H1 (cell line): ENCODE data around the gene SPOCK2. TPM values are rescaled to one million over a fixed set of nuclear protein-coding genes. Genes with fewer than 3 reads are reported as not detected.

Experiments
- CTCF ChIA-PET: fragments of 300-600 bp; sonication (Branson Sonifier 250); formaldehyde crosslinking; loops from one replicate; lab custom pipeline; 2021; ENCODE audit not compliant: partially characterized antibody; lab: Charles Lee
- POLR2A ChIA-PET: fragments of 300-600 bp; sonication (Branson Sonifier 250); formaldehyde crosslinking; loops from one replicate; lab custom pipeline; 2021; ENCODE audit warnings: inconsistent platforms; ENCODE audit not compliant: partially characterized antibody; lab: Charles Lee
- DNase-seq, 2 experiments: peaks; one replicate each; pipeline versions ENCODE4 v3.0.0 to v3.0.0-alpha.2; 2010 to 2022; ENCODE audit warnings: low spot score in 2 of 2, low read depth in 1 of 2, mixed read lengths in 1 of 2
- FAIRE-seq: peaks from 2 replicates; lab custom pipeline; 2011; peaks lifted over from hg19 to GRCh38; lab: Jason Lieb, UNC
- H2AFZ ChIP-seq: 2 replicates; pipeline ENCODE4 v1.8.1; 2012; ENCODE audit warnings: low read length, inconsistent platforms
- H2AK5ac ChIP-seq: 2 replicates; pipeline ENCODE4 v1.6.1; 2013; ENCODE audit warnings: low read depth, low read length
- H2BK120ac ChIP-seq: replicated peaks from 2 replicates; pipeline ENCODE3; 2013; ENCODE audit warnings: low read depth, low read length, inconsistent platforms
- H2BK12ac ChIP-seq: 2 replicates; pipeline ENCODE4 v1.6.1; 2013; ENCODE audit warnings: low read depth, low read length
- H2BK15ac ChIP-seq: 2 replicates; pipeline ENCODE4 v1.6.1; 2013; ENCODE audit warnings: low read length
- H2BK20ac ChIP-seq: 2 replicates; pipeline ENCODE4 v1.6.1; 2013; ENCODE audit warnings: low read length
- H2BK5ac ChIP-seq: 2 replicates; pipeline ENCODE4 v1.6.1; 2013; ENCODE audit warnings: low read depth, low read length
- H3K14ac ChIP-seq: 2 replicates; pipeline ENCODE4 v1.6.1; 2013; ENCODE audit warnings: inconsistent platforms; ENCODE audit not compliant: insufficient read length
- H3K18ac ChIP-seq: 2 replicates; pipeline ENCODE4 v1.6.1; 2013; ENCODE audit warnings: low read length; ENCODE audit errors: extremely low read depth
- H3K23ac ChIP-seq: 2 replicates; pipeline ENCODE4 v1.6.1; 2013; ENCODE audit warnings: inconsistent platforms; ENCODE audit not compliant: insufficient read length
- H3K23me2 ChIP-seq: 2 replicates; pipeline ENCODE4 v1.6.1; 2013; ENCODE audit warnings: low read depth, low read length
- H3K27ac ChIP-seq: 2 replicates; pipeline ENCODE4 v1.6.1; 2011; ENCODE audit warnings: low read depth, low read length, inconsistent platforms
- H3K27me3 ChIP-seq, 4 experiments: replicated peaks in 1 of 4; 1 replicate in 1 of 4; 2 replicates in 3 of 4; pipeline versions ENCODE4 v1.6.1 to v1.8.1; 2011 to 2013; ENCODE audit warnings: low read length in 3 of 4, mild to moderate bottlenecking in 3 of 4, inconsistent platforms in 2 of 4, mixed read lengths in 2 of 4, moderate library complexity in 1 of 4; ENCODE audit not compliant: control insufficient read depth in 3 of 4, insufficient read depth in 3 of 4; ENCODE audit errors: extremely low read depth in 1 of 4
- H3K36me3 ChIP-seq, 4 experiments: 2 replicates each; pipeline versions ENCODE4 v1.6.1 to v1.8.1; 2011 to 2013; ENCODE audit warnings: mild to moderate bottlenecking in 4 of 4, low read length in 3 of 4, moderate library complexity in 2 of 4, control low read depth in 1 of 4, inconsistent platforms in 1 of 4; ENCODE audit not compliant: insufficient read depth in 4 of 4, control insufficient read depth in 2 of 4
- H3K4ac ChIP-seq: replicated peaks from 2 replicates; pipeline ENCODE3; 2013; ENCODE audit warnings: low read length, low read depth, mixed read lengths, inconsistent platforms; ENCODE audit not compliant: insufficient read length
- H3K4me1 ChIP-seq, 4 experiments: replicated peaks in 1 of 4; 1 replicate in 1 of 4; 2 replicates in 3 of 4; pipeline versions ENCODE4 v1.6.1 to v1.8.1; 2011 to 2013; ENCODE audit warnings: low read length in 3 of 4, inconsistent platforms in 2 of 4, mixed read lengths in 1 of 4; ENCODE audit not compliant: insufficient read depth in 4 of 4, control insufficient read depth in 3 of 4
- H3K4me2 ChIP-seq, 2 experiments: 2 replicates each; pipeline versions ENCODE4 v1.6.1 to v1.8.1; 2011 to 2013; ENCODE audit warnings: low read depth in 2 of 2, low read length in 2 of 2, control low read depth in 1 of 2, inconsistent platforms in 1 of 2, mild to moderate bottlenecking in 1 of 2; ENCODE audit not compliant: insufficient read depth in 1 of 2
- H3K4me3 ChIP-seq, 4 experiments: fragments of 200-600, 300-600 bp in 1 of 4; sonication (generic), shearing (Covaris generic), sonication (Bioruptor Twin) in 1 of 4; 2 replicates each; pipeline versions ENCODE4 v1.5.1 to v1.8.1; 2011 to 2016; ENCODE audit warnings: low read length in 4 of 4, low read depth in 3 of 4, control low read depth in 2 of 4, inconsistent platforms in 2 of 4, mild to moderate bottlenecking in 2 of 4, mixed read lengths in 1 of 4, moderate library complexity in 1 of 4; ENCODE audit not compliant: insufficient read depth in 2 of 4; ENCODE audit errors: extremely low read depth in 1 of 4
- H3K56ac ChIP-seq: replicated peaks from 2 replicates; pipeline ENCODE3; 2013; ENCODE audit warnings: low read depth, mild to moderate bottlenecking, mixed read lengths, low read length, inconsistent platforms; ENCODE audit not compliant: insufficient read length
- H3K79me1 ChIP-seq: 2 replicates; pipeline ENCODE4 v1.6.1; 2013; ENCODE audit warnings: low read depth, low read length, control low read depth
- H3K79me2 ChIP-seq, 2 experiments: 2 replicates each; pipeline versions ENCODE4 v1.6.1 to v1.8.1; 2012 to 2013; ENCODE audit warnings: low read length in 2 of 2, mild to moderate bottlenecking in 2 of 2, inconsistent platforms in 1 of 2; ENCODE audit not compliant: insufficient read depth in 2 of 2, control insufficient read depth in 1 of 2
- H3K9ac ChIP-seq, 4 experiments: replicated peaks in 1 of 4; 1 replicate in 1 of 4; 2 replicates in 3 of 4; pipeline versions ENCODE4 v1.6.1 to v1.8.1; 2011 to 2013; ENCODE audit warnings: low read depth in 3 of 4, low read length in 3 of 4, control low read depth in 2 of 4, mild to moderate bottlenecking in 2 of 4, moderate library complexity in 2 of 4, inconsistent platforms in 1 of 4; ENCODE audit errors: extremely low read depth in 1 of 4
- H3K9me3 ChIP-seq, 2 experiments: 2 replicates each; pipeline versions ENCODE4 v1.6.1 to v1.8.1; 2012 to 2013; ENCODE audit warnings: mild to moderate bottlenecking in 2 of 2, moderate library complexity in 2 of 2, control low read depth in 1 of 2, inconsistent platforms in 1 of 2, low read depth in 1 of 2, low read length in 1 of 2, mixed read lengths in 1 of 2; ENCODE audit not compliant: insufficient read depth in 2 of 2
- H4K20me1 ChIP-seq, 2 experiments: replicated peaks in 1 of 2; 2 replicates each; pipeline versions ENCODE3 to v1.8.1; 2011 to 2013; ENCODE audit warnings: inconsistent platforms in 2 of 2, low read length in 2 of 2, mild to moderate bottlenecking in 1 of 2; ENCODE audit not compliant: insufficient read depth in 2 of 2, control insufficient read depth in 1 of 2
- H4K5ac ChIP-seq: 2 replicates; pipeline ENCODE4 v1.6.1; 2013; ENCODE audit warnings: low read length, low read depth, mixed read lengths, inconsistent platforms; ENCODE audit not compliant: insufficient read length
- H4K8ac ChIP-seq: 2 replicates; pipeline ENCODE4 v1.8.0; 2013; ENCODE audit warnings: mild to moderate bottlenecking, moderate library complexity, low read length, inconsistent platforms; ENCODE audit not compliant: insufficient read depth; ENCODE audit errors: extremely low read depth
- H4K91ac ChIP-seq: replicated peaks from 2 replicates; pipeline ENCODE3; 2013; ENCODE audit warnings: low read length, mixed read lengths, inconsistent platforms; ENCODE audit not compliant: insufficient read length
- CEBPB ChIP-seq: IDR thresholded peaks from 2 replicates; pipeline ENCODE4 v1.6.1; 2012; ENCODE audit warnings: low read depth, low read length
- RAD21 ChIP-seq, 2 experiments: IDR thresholded peaks in 1 of 2; conservative IDR thresholded peaks in 1 of 2; 2 replicates each; pipeline ENCODE4 v1.6.1; 2011; ENCODE audit warnings: low read depth in 2 of 2, low read length in 2 of 2, improper control_type of control experiment in 1 of 2, inconsistent platforms in 1 of 2, mild to moderate bottlenecking in 1 of 2, moderate library complexity in 1 of 2
- RNF2 ChIP-seq: fragments of 200-900, 300-1000 bp; sonication (generic); IDR thresholded peaks from 2 replicates; pipeline ENCODE4 v1.7.1; 2016; ENCODE audit warnings: borderline replicate concordance, low read depth, mild to moderate bottlenecking, antibody characterized with exemption, low read length; ENCODE audit not compliant: poor library complexity, severe bottlenecking; ENCODE audit errors: missing control alignments
- SIN3A ChIP-seq, 2 experiments: IDR thresholded peaks in 1 of 2; conservative IDR thresholded peaks in 1 of 2; 2 replicates each; pipeline ENCODE4 v1.6.1; 2011 to 2012; ENCODE audit warnings: low read length in 2 of 2, improper control_type of control experiment in 1 of 2, low read depth in 1 of 2, mild to moderate bottlenecking in 1 of 2
- ZNF274 ChIP-seq: IDR thresholded peaks from 2 replicates; pipeline ENCODE4 v1.7.0; 2012; ENCODE audit warnings: low read length, borderline replicate concordance; ENCODE audit errors: extremely low read depth
- WGBS, 2 experiments: shearing (Covaris generic) in 1 of 2; methylation state at CpG; one replicate each; pipeline versions ENCODE4 v1.1.6 to v1.1.7; 2013 to 2015; ENCODE audit warnings: low lambda C conversion rate in 2 of 2, mixed read lengths in 2 of 2, inconsistent platforms in 1 of 2, low coverage in 1 of 2, missing lambda C conversion rate in 1 of 2; ENCODE audit not compliant: insufficient replicate concordance in 2 of 2, insufficient coverage in 1 of 2, insufficient read length in 1 of 2; ENCODE audit errors: extremely low coverage in 1 of 2, missing lambda C conversion rate in 1 of 2; 5-methylcytosine and 5-hydroxymethylcytosine counted together
- polyA plus RNA-seq, 7 experiments: library from polyadenylated mRNA; depleted of rRNA in 3 of 7; stranded (reverse) in 5 of 7; unstranded in 2 of 7; fragments of >200 nt in 5 of 7; fragments of 200-250 nt in 2 of 7; gene quantifications; 1 replicate in 5 of 7; 2 replicates in 1 of 7; 4 replicates in 1 of 7; pipeline versions ENCODE4 v1.2.1 to v1.2.3, GENCODE V29; 2011 to 2013; ENCODE audit warnings: missing spikeins in 2 of 7, mixed read lengths in 2 of 7
- total RNA-seq: library from RNA; stranded (reverse); fragmentation: NEBNext Ultra II Directional; extraction: Animal tissue kit (Norgen Biotek cat#: 25700); gene quantifications from 2 replicates; pipeline ENCODE4 v1.2.1, GENCODE V29; 2021

SPOCK2 gene
- total and polyA plus RNA-seq, 2 of the 8 experiments (the other 6 are each of a cell fraction or from before 2014, with no cell fraction given), result 1.5 to 1.9 TPM

GRCh38 chr10:72088889-72089575 is 681 bp upstream of the SPOCK2 start:
- peaks cover 19 to 50% (median 45%) of the 10 kb centered on the region in 4 experiments for H3K27me3 ChIP-seq
- no peak overlapping the region for H3K27ac ChIP-seq
- no peak overlapping the region for H3K9ac ChIP-seq
- CTCF ChIA-PET, result interaction anchor here (0.7 to 3.8 kb wide), 11 partner anchors 8 to 218 kb away, joined by 3 to 13 read pairs (median 3); no protein-coding TSS in a partner anchor
- no peak overlapping the region for H2BK20ac ChIP-seq
- no peak overlapping the region for H2AFZ ChIP-seq
- H3K4ac ChIP-seq, result no peak overlapping the region
- no peak overlapping the region for H3K56ac ChIP-seq
- H2BK120ac ChIP-seq, result no peak overlapping the region
- H4K91ac ChIP-seq, result no peak overlapping the region
- H3K18ac ChIP-seq, result no peak overlapping the region
- no peak overlapping the region for H4K5ac ChIP-seq
- no peak overlapping the region for H3K14ac ChIP-seq
- H3K79me2 ChIP-seq, result no peaks in the 10 kb centered on the region
- no peaks in the 10 kb centered on the region; a peak in 2 of 8 replicates for H3K36me3 ChIP-seq
- H3K4me1 ChIP-seq, result peaks cover 3 to 22% (median 11%) of the 10 kb centered on the region in 4 experiments
- no peak overlapping the region for H2AK5ac ChIP-seq
- H3K4me3 ChIP-seq, result peak overlapping the region; percentile 49 to 60 (median 54); a peak in 5 of 8 replicates
- H3K79me1 ChIP-seq, result no peaks in the 10 kb centered on the region
- H3K4me2 ChIP-seq, result peak overlapping the region; percentile 76 to 82
- H2BK5ac ChIP-seq, result no peak overlapping the region
- POLR2A ChIA-PET, result interaction anchor here (0.8 to 2.5 kb wide), 6 partner anchors 10 to 243 kb away, joined by 3 to 13 read pairs (median 3); partner anchors contain the start of gene DDIT4
- peak in 1 of 2 experiments; percentile 62 for DNase-seq
- no peak overlapping the region for H4K8ac ChIP-seq
- FAIRE-seq, result no peak
- H2BK15ac ChIP-seq, result no peak overlapping the region; the same call in 1 of the 2 replicates
- no peaks in the 10 kb centered on the region for H3K9me3 ChIP-seq
- 17% methylated on average over 13 of the region's 14 CpGs; no CpG with 5 or more reads in 1 of the 2 experiments for WGBS, 2 experiments
- peaks cover 8% of the 10 kb centered on the region; the same call in 1 of the 2 replicates for H3K23me2 ChIP-seq
- TF ChIP-seq SIN3A (conservative IDR thresholded peaks at IDR 0.05 in 1 of 2, IDR thresholded peaks at IDR 0.05 in 1 of 2; ENCODE audit: low read depth in 1 of 2, low read length in 2 of 2) (peak in 1 of 2 experiments; percentile 76; a peak in 2 of 4 replicates), CEBPB (peak; percentile 98), RAD21 (IDR thresholded peaks at IDR 0.05 in 1 of 2, conservative IDR thresholded peaks at IDR 0.05 in 1 of 2; ENCODE audit: low read depth in 2 of 2, low read length in 2 of 2) (no peak), RNF2 (peak; percentile 13), ZNF274 (no peak)
- no peaks in the 10 kb centered on the region for H4K20me1 ChIP-seq
- no peak overlapping the region for H2BK12ac ChIP-seq
- no peak overlapping the region for H3K23ac ChIP-seq
